GM12872 (cell line): ENCODE measurements around the gene EAF2.

Source experiments
- TF ChIP-seq, protein P1 (sequence below): IDR thresholded peaks from 3 replicates; pipeline ENCODE4 v1.5.1; 2011; ENCODE audit warnings: low read depth, mild to moderate bottlenecking, low read length, moderate library complexity; ENCODE audit not compliant: insufficient read depth

The EAF2 gene

DNA sequence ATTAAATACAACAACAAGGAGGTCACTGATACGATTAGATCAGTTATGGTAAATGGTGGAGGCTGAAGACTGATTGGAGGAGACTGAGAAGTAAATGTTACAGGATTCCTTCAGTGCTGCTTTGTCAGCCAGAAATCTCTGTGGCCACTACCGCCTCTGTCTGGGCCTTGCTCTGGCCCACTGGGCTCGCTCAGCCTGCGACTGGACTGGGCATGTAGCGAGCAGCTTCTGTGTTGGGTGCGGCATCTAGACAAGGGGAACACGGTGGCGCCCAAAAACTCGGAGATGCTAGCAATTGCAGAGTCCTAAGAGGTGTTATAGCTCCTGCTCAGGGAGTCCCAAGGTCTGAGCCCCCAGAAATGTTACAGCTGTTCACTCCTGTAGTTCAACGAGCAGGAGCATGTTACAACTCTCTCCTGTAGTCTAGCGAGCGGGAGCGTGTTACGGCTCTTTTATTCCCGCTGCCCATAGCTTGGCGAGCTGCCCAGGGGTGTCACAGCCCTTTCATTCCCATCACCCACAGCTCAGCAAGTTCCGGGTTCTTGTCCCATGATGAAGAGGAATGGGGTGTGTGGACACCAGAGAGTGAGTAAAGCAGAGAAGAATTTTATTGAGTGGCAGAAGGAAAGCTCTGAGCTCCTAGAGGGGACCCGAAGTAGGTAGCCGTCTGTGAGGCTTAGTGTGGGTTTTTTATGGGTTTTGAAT, 83.9 kb downstream of the EAF2 start:
- TF ChIP-seq, protein P1, sequence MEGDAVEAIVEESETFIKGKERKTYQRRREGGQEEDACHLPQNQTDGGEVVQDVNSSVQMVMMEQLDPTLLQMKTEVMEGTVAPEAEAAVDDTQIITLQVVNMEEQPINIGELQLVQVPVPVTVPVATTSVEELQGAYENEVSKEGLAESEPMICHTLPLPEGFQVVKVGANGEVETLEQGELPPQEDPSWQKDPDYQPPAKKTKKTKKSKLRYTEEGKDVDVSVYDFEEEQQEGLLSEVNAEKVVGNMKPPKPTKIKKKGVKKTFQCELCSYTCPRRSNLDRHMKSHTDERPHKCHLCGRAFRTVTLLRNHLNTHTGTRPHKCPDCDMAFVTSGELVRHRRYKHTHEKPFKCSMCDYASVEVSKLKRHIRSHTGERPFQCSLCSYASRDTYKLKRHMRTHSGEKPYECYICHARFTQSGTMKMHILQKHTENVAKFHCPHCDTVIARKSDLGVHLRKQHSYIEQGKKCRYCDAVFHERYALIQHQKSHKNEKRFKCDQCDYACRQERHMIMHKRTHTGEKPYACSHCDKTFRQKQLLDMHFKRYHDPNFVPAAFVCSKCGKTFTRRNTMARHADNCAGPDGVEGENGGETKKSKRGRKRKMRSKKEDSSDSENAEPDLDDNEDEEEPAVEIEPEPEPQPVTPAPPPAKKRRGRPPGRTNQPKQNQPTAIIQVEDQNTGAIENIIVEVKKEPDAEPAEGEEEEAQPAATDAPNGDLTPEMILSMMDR, result no peak

DNA sequence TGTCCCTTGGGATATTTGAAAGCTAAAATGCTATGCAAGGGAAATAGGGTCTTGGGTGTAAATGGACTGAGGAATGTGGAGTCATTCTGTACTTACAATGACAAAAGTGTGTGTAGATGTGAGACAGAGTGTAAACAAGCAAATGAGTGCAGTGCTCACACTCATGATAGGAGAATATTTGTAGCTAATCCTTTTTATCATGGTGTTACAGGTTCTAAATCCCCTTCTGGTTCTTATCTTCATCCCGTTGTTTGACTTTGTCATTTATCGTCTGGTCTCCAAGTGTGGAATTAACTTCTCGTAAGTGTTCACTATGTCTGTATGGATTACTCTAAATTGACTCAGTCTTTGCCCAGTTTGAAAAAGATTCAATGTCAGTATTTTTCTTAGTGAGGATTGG, 89.7 kb downstream of the EAF2 start:
- TF ChIP-seq, protein P1, result no peak

DNA sequence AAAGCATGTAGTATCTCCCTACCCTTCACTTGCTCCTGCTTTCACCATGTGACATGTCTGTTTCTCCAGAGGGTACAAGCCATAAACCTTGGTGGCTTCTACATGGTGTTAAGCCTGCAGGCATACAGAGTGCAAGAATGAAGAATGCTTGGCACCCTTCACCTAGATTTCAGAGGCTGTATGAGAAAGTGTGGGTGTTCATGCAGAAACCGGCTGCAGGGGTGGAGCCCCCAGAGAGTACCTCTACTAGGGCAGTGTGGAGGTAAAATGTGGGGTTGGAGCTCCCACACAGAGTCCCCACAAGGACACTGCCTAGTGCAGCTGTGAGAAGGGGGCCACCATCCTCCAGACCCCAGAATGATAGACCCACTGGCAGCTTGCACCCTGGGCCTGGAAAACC, 91.4 kb downstream of the EAF2 start:
- TF ChIP-seq, protein P1, result no peak
